NCI-H748 (cell line): Measurements from ENCODE around the gene OPN3.

ENCODE experiments used
- DNase-seq: peaks from one replicate; lab custom pipeline; 2025; ENCODE audit not compliant: unreplicated experiment; lab: John Stamatoyannopoulos, UW

Gene OPN3

GRCh38 chr1:241646201-241646600 is 6.0 kb upstream of the OPN3 start:
- DNase-seq = no peak

GRCh38 chr1:241645199-241645598 is 5.0 kb upstream of the OPN3 start:
- DNase-seq = no peak

- DNase-seq = no peak
Observed at GRCh38 chr1:241644259-241644658, 4.1 kb upstream of the OPN3 start.

GRCh38 chr1:241642593-241642944 is 2.4 kb upstream of the OPN3 start:
- DNase-seq = no peak

GRCh38 chr1:241641773-241642592 is 1.8 kb upstream of the OPN3 start:
- DNase-seq = no peak

GRCh38 chr1:241640867-241641622 is 876 bp upstream of the OPN3 start:
- no peak for DNase-seq

- peak; percentile 75 for DNase-seq
Observed at GRCh38 chr1:241639623-241640148, 483 bp downstream of the OPN3 start.

GRCh38 chr1:241638909-241639622 is 1.1 kb downstream of the OPN3 start:
- DNase-seq = peak; percentile 6

- no peak for DNase-seq
Observed at GRCh38 chr1:241638099-241638682, 2.0 kb downstream of the OPN3 start.

- no peak for DNase-seq
Observed at GRCh38 chr1:241637604-241638003, 2.6 kb downstream of the OPN3 start.

- no peak for DNase-seq
Observed at GRCh38 chr1:241637046-241637590, 3.1 kb downstream of the OPN3 start.

- DNase-seq = no peak
Observed at GRCh38 chr1:241636291-241636690, 3.9 kb downstream of the OPN3 start.

GRCh38 chr1:241635556-241636152 is 4.5 kb downstream of the OPN3 start:
- DNase-seq = no peak

- DNase-seq = no peak
Observed at GRCh38 chr1:241632987-241633386, 7.2 kb downstream of the OPN3 start.

- no peak for DNase-seq
Observed at GRCh38 chr1:241631674-241632073, 8.5 kb downstream of the OPN3 start.

- no peak for DNase-seq
Observed at GRCh38 chr1:241630899-241631298, 9.3 kb downstream of the OPN3 start.

GRCh38 chr1:241630476-241630875 is 9.7 kb downstream of the OPN3 start:
- DNase-seq = no peak

GRCh38 chr1:241630005-241630404 is 10.2 kb downstream of the OPN3 start:
- no peak for DNase-seq

GRCh38 chr1:241627453-241628259 is 12.5 kb downstream of the OPN3 start:
- peak; percentile 55 for DNase-seq

GRCh38 chr1:241624935-241625334 is 15.2 kb downstream of the OPN3 start:
- no peak for DNase-seq
